HepG2 (cell line): ENCODE measurements around the gene IQSEC1. TPM values are rescaled to one million over a fixed set of nuclear protein-coding genes. Genes with fewer than 3 reads are reported as not detected.

ENCODE experiments used
- EP300 ChIP-seq, 3 experiments: sonication (generic) in 1 of 3; formaldehyde crosslinking in 1 of 3; IDR thresholded peaks; 2 replicates each; pipeline versions ENCODE4 v1.5.1 to v1.6.1; 2011 to 2020; ENCODE audit warnings: low read depth in 2 of 3, low read length in 2 of 3, borderline replicate concordance in 1 of 3, improper control_type of control experiment in 1 of 3, mild to moderate bottlenecking in 1 of 3, missing genetic modification reagents in 1 of 3, moderate library complexity in 1 of 3
- ISX ChIP-seq: sonication (generic); formaldehyde crosslinking; conservative IDR thresholded peaks from 2 replicates; pipeline ENCODE4 v1.5.0; 2020; ENCODE audit warnings: missing genetic modification reagents
- KDM3A ChIP-seq: IDR thresholded peaks from 2 replicates; pipeline ENCODE4 v1.6.1; 2018; ENCODE audit warnings: low read depth, missing compliant biosample characterization
- MLX ChIP-seq: IDR thresholded peaks from 2 replicates; pipeline ENCODE4 v1.6.1; 2016
- MTERF4 ChIP-seq: sonication (generic); formaldehyde crosslinking; IDR thresholded peaks from 2 replicates; pipeline ENCODE4 v1.8.0; 2023; ENCODE audit warnings: mild to moderate bottlenecking, missing genetic modification reagents
- PBX3 ChIP-seq: sonication (generic); formaldehyde crosslinking; IDR thresholded peaks from 2 replicates; pipeline ENCODE4 v1.8.1; 2023; ENCODE audit warnings: missing genetic modification reagents, inconsistent platforms, borderline replicate concordance
- RARA ChIP-seq: IDR thresholded peaks from 2 replicates; pipeline ENCODE4 v1.6.1; 2016; ENCODE audit warnings: missing genetic modification reagents, missing compliant biosample characterization
- SMARCE1 ChIP-seq: fragments of 450-650 bp; IDR thresholded peaks from 2 replicates; pipeline ENCODE4 v1.6.1; 2017; ENCODE audit warnings: borderline replicate concordance
- ZNF598 ChIP-seq: sonication (generic); formaldehyde crosslinking; IDR thresholded peaks from 2 replicates; pipeline ENCODE4 v1.5.1; 2020; ENCODE audit warnings: mild to moderate bottlenecking, missing genetic modification reagents, borderline replicate concordance
- ZNF773 ChIP-seq: sonication (generic); formaldehyde crosslinking; IDR thresholded peaks from 2 replicates; pipeline ENCODE4 v1.4.0; 2020; ENCODE audit warnings: missing genetic modification reagents, borderline replicate concordance
- polyA plus RNA-seq, 8 experiments: library from polyadenylated mRNA; depleted of rRNA in 3 of 8; stranded (reverse) in 7 of 8; unstranded in 1 of 8; fragments of >200 nt; fragmentation: Illumina TruSeq in 4 of 8; extraction: Trizol in 4 of 8; gene quantifications; 2 replicates each; pipeline versions ENCODE4 v1.2.1 to v1.2.3, GENCODE V29; 2011 to 2016; ENCODE audit warnings: low read depth in 4 of 8, missing spikeins in 1 of 8, mixed read lengths in 1 of 8; ENCODE audit not compliant: insufficient read depth in 1 of 8
- total RNA-seq, 5 experiments: library from RNA; depleted of rRNA; stranded (reverse); fragments of >200 nt; fragmentation: Illumina TruSeq; extraction: Trizol; gene quantifications; 2 replicates each; pipeline ENCODE4 v1.2.3, GENCODE V29; 2016; ENCODE audit warnings: low read depth in 1 of 5
- TF ChIP-seq, protein P1 (sequence below): sonication (generic); formaldehyde crosslinking; IDR thresholded peaks from 2 replicates; pipeline ENCODE4 v1.8.1; 2023; ENCODE audit warnings: mild to moderate bottlenecking, inconsistent platforms, moderate library complexity, missing genetic modification reagents, borderline replicate concordance
- TF ChIP-seq, protein P2 (sequence below): sonication (generic); formaldehyde crosslinking; IDR thresholded peaks from 2 replicates; pipeline ENCODE4 v1.9.0; 2021; ENCODE audit warnings: missing genetic modification reagents, borderline replicate concordance

The IQSEC1 gene
- total and polyA plus RNA-seq, 2 of the 13 experiments (the other 11 are each of a cell fraction or from before 2014, with no cell fraction given): 17.4 to 20.2 TPM

DNA sequence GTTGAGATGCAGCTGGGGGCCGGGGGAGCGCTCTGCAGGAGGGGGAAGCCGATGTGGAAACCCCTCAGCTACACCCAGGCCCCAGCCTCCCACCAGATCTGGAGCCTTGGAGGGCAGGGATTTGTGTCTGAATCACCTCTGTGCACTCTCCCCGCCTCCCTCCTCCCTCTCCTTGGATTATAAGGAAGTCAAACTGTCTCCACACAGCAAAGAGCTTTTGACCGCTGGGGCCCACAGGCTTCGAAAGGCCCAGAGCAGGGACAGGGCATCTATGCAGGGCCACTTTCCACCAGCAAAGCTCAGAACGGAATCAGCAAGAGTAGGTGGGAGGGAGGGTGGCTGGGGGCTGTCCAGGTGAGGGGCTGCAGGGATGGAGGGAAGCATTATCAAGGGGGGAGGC lies 68.9 kb downstream of the IQSEC1 start (continued):
- no peak for TF ChIP-seq ZNF598 (CRISPR knock-in tag)
- no peak for TF ChIP-seq SMARCE1
- TF ChIP-seq, protein P1, sequence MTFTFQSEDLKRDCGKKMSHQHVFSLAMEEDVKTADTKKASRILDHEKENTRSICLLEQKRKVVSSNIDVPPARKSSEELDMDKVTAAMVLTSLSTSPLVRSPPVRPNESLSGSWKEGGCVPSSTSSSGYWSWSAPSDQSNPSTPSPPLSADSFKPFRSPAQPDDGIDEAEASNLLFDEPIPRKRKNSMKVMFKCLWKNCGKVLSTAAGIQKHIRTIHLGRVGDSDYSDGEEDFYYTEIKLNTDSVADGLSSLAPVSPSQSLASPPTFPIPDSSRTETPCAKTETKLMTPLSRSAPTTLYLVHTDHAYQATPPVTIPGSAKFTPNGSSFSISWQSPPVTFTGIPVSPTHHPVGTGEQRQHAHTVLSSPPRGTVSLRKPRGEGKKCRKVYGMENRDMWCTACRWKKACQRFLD (CRISPR knock-in tag): no peak
- TF ChIP-seq PBX3 (CRISPR knock-in tag): no peak
- TF ChIP-seq KDM3A (CRISPR knock-in tag): no peak
- no peak for TF ChIP-seq ZNF773 (CRISPR knock-in tag)
- TF ChIP-seq, protein P2, sequence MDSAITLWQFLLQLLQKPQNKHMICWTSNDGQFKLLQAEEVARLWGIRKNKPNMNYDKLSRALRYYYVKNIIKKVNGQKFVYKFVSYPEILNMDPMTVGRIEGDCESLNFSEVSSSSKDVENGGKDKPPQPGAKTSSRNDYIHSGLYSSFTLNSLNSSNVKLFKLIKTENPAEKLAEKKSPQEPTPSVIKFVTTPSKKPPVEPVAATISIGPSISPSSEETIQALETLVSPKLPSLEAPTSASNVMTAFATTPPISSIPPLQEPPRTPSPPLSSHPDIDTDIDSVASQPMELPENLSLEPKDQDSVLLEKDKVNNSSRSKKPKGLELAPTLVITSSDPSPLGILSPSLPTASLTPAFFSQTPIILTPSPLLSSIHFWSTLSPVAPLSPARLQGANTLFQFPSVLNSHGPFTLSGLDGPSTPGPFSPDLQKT: no peak
- TF ChIP-seq RARA (CRISPR knock-in tag): no peak
- TF ChIP-seq EP300 (IDR thresholded peaks at IDR 0.05; ENCODE audit: low read depth in 2 of 2, low read length in 2 of 2): no peak
- TF ChIP-seq EP300 (CRISPR knock-in tag; IDR thresholded peaks at IDR 0.05; ENCODE audit: borderline replicate concordance): no peak
- TF ChIP-seq MLX (CRISPR knock-in tag): no peak
- TF ChIP-seq ISX (CRISPR knock-in tag): no peak
- TF ChIP-seq MTERF4: no peak
